Esophagus squamous epithelium (tissue), 4 donors: ENCODE results near the gene IYD.

Experiments
- CTCF ChIP-seq, 6 experiments: fragments of 450-650 bp in 4 of 6; fragments of 200-600 bp in 2 of 6; sonication (generic) in 2 of 6; IDR thresholded peaks; one replicate each; pipeline ENCODE4 v1.5.1; 2016 to 2019; ENCODE audit warnings: antibody characterized with exemption in 6 of 6, mild to moderate bottlenecking in 4 of 6, moderate library complexity in 4 of 6
- POLR2A ChIP-seq, 4 donors: fragments of 450-650 bp; IDR thresholded peaks; one replicate each; pipeline ENCODE4 v1.6.1; 2017; ENCODE audit warnings: antibody characterized with exemption in 4 of 4, mild to moderate bottlenecking in 4 of 4, moderate library complexity in 3 of 4

DNA sequence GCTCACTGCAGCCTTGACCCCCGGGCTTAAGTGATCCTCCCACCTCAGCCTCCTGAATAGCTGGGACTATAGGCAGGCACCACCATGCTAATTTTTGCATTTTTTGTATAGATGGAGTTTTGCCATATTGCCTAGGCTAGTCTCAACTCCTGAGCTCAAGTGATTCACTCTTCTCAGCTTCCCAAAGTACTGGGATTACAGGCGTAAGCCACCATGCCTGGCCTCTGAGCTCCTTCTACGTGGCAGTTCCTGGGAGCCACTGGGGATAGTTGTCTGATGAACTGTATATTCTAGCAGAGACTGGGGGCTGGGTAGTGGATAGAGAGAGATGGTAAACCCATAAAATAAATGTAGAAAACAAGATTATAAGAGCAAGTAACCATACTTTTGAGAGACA lies 26.1 kb downstream of the IYD start:
- no peak for TF ChIP-seq CTCF (IDR thresholded peaks at IDR 0.05)
- TF ChIP-seq POLR2A (IDR thresholded peaks at IDR 0.05) = no peak
